HG03575 (cell line): Measurements from ENCODE around the gene SLC35C1.

Experiments
- ATAC-seq: cut with Tn5 transposase; IDR thresholded peaks from one replicate; pipeline ENCODE4 v1.9.1; 2021; ENCODE audit not compliant: unreplicated experiment, insufficient number of reproducible peaks, low FRiP score; ENCODE audit errors: extremely low read depth

SLC35C1 gene

GRCh38 chr11:45778341-45778740, 26.6 kb upstream of the SLC35C1 start:
- no peak for ATAC-seq

GRCh38 chr11:45779602-45780001, 25.3 kb upstream of the SLC35C1 start:
- no peak for ATAC-seq

GRCh38 chr11:45786272-45786671, 18.7 kb upstream of the SLC35C1 start:
- ATAC-seq = no peak

GRCh38 chr11:45788887-45789286, 16.1 kb upstream of the SLC35C1 start:
- no peak for ATAC-seq

DNA sequence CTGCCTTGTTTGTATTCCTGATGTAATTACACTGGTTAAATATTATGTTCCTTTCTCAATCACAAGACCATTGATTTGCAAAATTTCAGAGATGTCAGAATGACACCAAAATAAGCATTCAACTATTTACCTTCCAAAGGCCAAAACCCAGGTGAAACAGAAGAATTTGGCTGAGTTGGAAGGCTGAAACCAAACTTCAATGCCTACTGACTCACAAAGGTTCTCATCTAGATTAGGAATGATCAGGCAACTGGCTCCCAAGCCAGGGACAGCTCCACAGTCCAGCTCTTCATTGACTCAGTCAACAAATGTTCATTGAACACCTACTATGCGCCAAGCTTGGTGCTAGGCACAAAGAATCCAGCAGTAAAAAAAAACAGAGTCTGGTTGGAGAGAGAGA, 13.4 kb upstream of the SLC35C1 start:
- no peak for ATAC-seq

DNA sequence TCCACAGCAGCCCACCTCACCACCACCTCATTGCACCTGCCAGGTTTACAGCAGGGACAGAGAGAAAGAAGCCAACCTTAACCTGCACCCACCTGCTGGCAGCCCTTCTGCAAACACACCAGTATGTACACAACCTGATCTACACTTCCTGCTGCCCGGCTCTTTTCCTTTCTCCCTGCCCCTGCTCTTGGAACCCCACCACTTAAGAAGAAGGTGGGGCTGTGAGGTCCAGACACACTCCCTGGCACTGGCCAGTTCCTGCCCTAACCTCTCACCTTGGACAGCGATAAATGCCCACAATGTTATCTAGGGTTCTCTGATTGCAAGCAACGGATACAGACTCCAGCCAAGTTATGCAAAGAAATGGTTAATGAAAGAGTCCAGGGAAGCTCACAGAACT, 10.8 kb upstream of the SLC35C1 start:
- ATAC-seq = no peak

GRCh38 chr11:45795379-45795778, 9.6 kb upstream of the SLC35C1 start:
- no peak for ATAC-seq

DNA sequence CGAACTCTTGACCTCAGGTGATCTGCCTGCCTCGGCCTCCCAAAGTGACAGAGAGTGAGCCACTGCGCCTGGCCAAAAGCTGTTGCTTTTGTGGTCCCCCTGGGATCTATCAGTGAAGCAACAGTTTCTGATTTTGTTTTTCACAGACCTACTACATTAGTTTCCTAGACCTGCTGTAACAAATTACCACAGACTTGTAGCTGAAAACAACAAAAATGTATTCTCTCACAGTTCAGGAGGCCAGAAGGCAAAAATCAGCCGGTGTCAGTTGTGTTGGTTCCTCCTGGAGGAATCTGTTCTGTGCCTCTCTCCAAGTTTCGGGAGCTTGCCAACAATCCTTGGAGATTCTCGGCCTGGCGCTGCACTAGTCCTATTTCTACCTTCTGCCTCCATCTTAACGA, 8.5 kb upstream of the SLC35C1 start:
- ATAC-seq = no peak

- ATAC-seq = no peak
Observed at GRCh38 chr11:45798793-45799441, 6.0 kb upstream of the SLC35C1 start.

DNA sequence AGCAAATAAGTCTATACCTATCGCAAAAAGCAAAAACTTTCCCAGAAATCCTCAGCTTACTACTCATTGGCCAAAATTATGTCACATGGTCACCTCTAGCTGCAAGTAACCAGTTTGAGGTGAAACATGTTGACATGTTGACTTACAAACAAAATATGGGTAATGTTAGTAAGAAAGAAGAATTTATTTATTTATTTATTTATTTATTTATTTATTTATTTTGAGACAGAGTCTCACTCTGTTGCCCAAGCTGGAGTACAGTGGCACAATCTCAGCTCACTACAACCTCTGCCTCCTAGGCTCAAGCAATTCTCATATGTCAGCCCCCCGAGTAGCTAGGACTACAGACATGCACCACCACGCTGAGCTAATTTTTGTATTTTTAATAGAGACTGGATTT, 5.4 kb upstream of the SLC35C1 start:
- ATAC-seq = no peak

DNA sequence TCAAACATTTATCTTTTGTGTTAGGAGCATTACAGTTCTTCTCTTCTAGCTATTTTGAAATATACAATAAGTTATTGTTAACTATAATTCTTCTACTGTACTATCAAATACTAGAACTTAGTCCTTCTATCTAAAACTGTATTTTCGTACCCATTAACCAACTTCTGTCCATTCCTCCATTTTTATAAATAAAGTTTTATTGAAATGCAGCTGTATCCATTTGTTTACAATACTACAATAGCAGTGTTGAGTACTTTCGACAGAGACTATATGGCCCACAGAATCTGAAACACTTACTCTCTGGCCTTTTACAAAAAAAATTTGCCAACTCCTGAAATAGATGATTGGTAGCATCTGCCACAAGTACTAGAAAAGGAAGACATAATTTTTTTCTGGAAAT, 4.7 kb upstream of the SLC35C1 start:
- ATAC-seq = no peak

DNA sequence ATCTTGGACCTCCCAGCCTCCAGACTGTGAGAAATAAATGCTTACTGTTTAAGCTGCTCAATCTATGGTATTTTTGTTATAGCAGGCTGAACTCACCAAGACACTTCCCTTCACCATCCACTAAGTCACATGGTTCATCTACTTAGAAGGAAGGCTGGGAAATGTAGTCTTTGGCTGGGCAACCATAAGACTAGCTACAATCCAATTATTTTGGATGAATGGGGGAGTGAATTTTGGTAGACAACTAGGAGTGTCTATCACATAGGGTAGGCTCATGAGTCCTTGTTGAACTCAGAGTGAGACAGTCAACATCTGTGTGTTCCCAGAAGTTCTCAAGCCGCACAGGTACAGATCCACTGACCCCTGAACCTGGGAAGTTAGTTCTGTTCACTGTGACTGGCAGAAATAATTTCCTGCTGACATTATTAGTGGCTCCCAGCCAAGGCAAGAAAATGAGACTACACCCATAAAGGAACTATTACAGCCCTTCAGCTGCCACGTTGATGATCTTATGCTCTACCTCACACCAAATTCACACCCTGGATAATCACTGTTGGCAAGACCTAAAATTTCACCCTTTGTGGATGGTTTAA, 3.1 kb upstream of the SLC35C1 start:
- ATAC-seq = no peak

DNA sequence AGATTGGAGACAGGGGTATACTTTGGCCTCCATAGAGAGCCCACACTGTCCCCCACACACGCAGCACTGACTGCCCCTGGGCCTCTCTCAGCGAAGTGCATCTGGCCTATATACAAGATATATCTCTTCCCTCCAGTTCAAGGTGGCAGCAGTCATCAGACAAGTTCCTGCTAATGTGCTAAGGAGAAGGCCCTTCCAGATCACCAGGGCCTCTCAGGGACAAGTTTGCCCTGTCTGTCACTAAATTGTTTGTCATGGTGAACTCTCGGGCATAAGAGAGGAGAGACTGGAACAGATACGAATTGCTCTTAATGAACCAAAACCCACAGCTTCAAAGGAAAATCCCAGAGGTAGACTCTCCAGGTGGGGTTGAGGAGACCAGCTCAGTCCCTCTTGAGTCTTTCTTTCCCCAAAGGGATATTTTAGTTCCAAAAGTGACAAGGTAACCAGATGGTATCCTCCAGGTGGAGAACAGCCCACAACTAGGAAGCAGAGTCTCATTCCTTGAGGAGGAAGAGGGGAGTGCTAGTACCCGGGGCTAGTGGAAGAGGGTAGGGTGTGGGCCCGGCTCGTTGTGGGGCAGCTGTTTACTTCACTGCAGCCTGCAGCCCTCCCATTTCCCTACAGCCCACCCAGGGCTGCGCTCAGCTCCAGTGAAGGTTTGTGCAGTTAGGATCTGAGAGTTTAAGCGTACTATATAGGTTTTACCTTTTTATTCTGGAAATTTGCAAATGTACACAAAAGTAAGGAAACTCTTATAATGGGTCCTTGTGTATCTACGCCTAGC, 2.2 kb upstream of the SLC35C1 start:
- no peak for ATAC-seq

GRCh38 chr11:45803971-45804760, 783 bp upstream of the SLC35C1 start:
- ATAC-seq = no peak

DNA sequence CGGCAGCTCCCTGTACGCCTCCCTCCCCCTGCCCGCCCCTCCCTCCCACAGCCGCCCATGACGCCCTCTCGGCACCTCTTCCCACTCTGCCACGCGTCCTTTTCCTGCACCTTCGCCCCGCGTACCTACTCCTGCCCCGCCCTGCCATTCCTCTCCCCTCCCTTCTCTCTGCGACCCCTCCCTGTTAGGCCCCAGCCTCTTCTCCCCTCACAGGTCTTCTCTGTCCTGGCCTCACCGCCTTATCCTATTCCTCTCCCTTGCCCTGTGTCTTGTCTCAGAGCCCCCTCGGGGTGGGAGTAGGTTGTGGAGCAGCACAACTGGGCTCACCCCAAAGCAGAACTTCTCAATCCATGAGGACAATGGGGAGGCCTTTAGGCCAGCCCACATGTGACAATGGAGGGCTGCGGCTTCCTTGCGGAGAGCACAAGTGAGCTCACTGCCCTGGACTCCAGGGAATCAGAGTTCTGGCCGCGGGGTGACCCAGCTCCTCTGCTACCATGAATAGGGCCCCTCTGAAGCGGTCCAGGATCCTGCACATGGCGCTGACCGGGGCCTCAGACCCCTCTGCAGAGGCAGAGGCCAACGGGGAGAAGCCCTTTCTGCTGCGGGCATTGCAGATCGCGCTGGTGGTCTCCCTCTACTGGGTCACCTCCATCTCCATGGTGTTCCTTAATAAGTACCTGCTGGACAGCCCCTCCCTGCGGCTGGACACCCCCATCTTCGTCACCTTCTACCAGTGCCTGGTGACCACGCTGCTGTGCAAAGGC, 539 bp downstream of the SLC35C1 start:
- ATAC-seq = no peak

- ATAC-seq = no peak
Observed at GRCh38 chr11:45806072-45806933, 1.4 kb downstream of the SLC35C1 start.

GRCh38 chr11:45806937-45807791, 2.2 kb downstream of the SLC35C1 start:
- ATAC-seq = no peak
